K562 (cell line): ENCODE data around the gene FBXO10. TPM values are rescaled to one million over a fixed set of nuclear protein-coding genes. Genes with fewer than 3 reads are reported as not detected.

ENCODE experiments used
- ATAC-seq: fragments of 200-7000 bp; cut with Tn5 transposase; 3 replicates; pipeline ENCODE4 v1.9.1; 2020; ENCODE audit warnings: moderate library complexity
- BruUV-seq: library from RNA; stranded (reverse); fragments of 400-500 nt; replicated peaks from 2 replicates; lab custom pipeline; 2021; lab: Mats Ljungman, UMichigan
- CTCF ChIA-PET: fragments of 300-600 bp; formaldehyde crosslinking; extraction: SDS; loops from one replicate; lab custom pipeline; 2021; ENCODE audit warnings: low intra/inter-chr PET ratio; lab: Yijun Ruan, JAX
- POLR2A ChIA-PET: fragments of 300-600, 350-650 bp; sonication (Branson Sonifier 250); formaldehyde crosslinking; extraction: SDS; loops from one replicate; lab custom pipeline; 2021; ENCODE audit warnings: antibody characterized with exemption, inconsistent platforms; lab: Yijun Ruan, JAX
- DNase-seq, 4 experiments: peaks; one replicate each; pipeline versions ENCODE4 v3.0.0 to v3.0.0-alpha.2; 2011 to 2018; ENCODE audit warnings: low spot score in 3 of 4, mixed read lengths in 3 of 4; ENCODE audit errors: extremely low read depth in 1 of 4
- FAIRE-seq: peaks from 2 replicates; lab custom pipeline; 2011; peaks lifted over from hg19 to GRCh38; lab: Jason Lieb, UNC
- H2AFZ ChIP-seq: 2 replicates; pipeline ENCODE4 v1.6.0; 2011; ENCODE audit warnings: low read depth, low read length, control low read depth, inconsistent platforms
- H3K27ac ChIP-seq: fragments of 200-600 bp; 3 replicates; pipeline ENCODE4 v1.8.0; 2011; ENCODE audit warnings: low read depth, mild to moderate bottlenecking, control low read depth, inconsistent platforms, low read length, moderate library complexity, mixed read lengths; ENCODE audit errors: extremely low read depth
- H3K27me3 ChIP-seq, 2 experiments: fragments of 300-600 bp in 1 of 2; 2 replicates in 1 of 2; 3 replicates in 1 of 2; pipeline versions ENCODE4 v1.6.0 to v1.8.0; 2011; ENCODE audit warnings: inconsistent platforms in 2 of 2, low read length in 2 of 2, mild to moderate bottlenecking in 1 of 2, mixed read lengths in 1 of 2, moderate library complexity in 1 of 2; ENCODE audit not compliant: control insufficient read depth in 2 of 2, insufficient read depth in 2 of 2
- H3K36me3 ChIP-seq: fragments of 300-600 bp; 3 replicates; pipeline ENCODE4 v1.8.0; 2011; ENCODE audit warnings: mild to moderate bottlenecking, low read length, inconsistent platforms; ENCODE audit not compliant: control insufficient read depth, insufficient read depth
- H3K4me1 ChIP-seq, 2 experiments: fragments of 200-600 bp in 1 of 2; replicated peaks in 1 of 2; 2 replicates in 1 of 2; 3 replicates in 1 of 2; pipeline versions ENCODE4 v1.5.1 to v1.8.0; 2011; ENCODE audit warnings: inconsistent platforms in 2 of 2, low read length in 2 of 2, mild to moderate bottlenecking in 1 of 2, mixed read lengths in 1 of 2, moderate library complexity in 1 of 2; ENCODE audit not compliant: control insufficient read depth in 2 of 2, insufficient read depth in 2 of 2
- H3K4me2 ChIP-seq: 2 replicates; pipeline ENCODE4 v1.6.1; 2011; ENCODE audit warnings: low read length, control low read depth, inconsistent platforms, mixed read lengths; ENCODE audit not compliant: insufficient read depth
- H3K4me3 ChIP-seq: fragments of 200-600 bp; sonication (generic), shearing (Covaris generic); 2 replicates; pipeline ENCODE4 v1.5.1; 2016; ENCODE audit warnings: control low read depth, inconsistent platforms
- H3K79me2 ChIP-seq: fragments of 200-600 bp; 3 replicates; pipeline ENCODE4 v1.8.0; 2011; ENCODE audit warnings: low read length, inconsistent platforms; ENCODE audit not compliant: control insufficient read depth, insufficient read depth
- H3K9ac ChIP-seq, 2 experiments: 2 replicates each; pipeline versions ENCODE4 v1.6.0 to v1.6.1; 2011; ENCODE audit warnings: low read depth in 2 of 2, low read length in 2 of 2, control low read depth in 1 of 2, inconsistent platforms in 1 of 2, mild to moderate bottlenecking in 1 of 2, mixed read lengths in 1 of 2; ENCODE audit not compliant: insufficient read depth in 1 of 2
- H3K9me1 ChIP-seq: one replicate; pipeline ENCODE4 v1.6.0; 2011; ENCODE audit warnings: inconsistent platforms, mild to moderate bottlenecking, low read length, moderate library complexity; ENCODE audit not compliant: control insufficient read depth, insufficient read depth
- H3K9me3 ChIP-seq: replicated peaks from 2 replicates; pipeline ENCODE4 v1.5.1; 2011; ENCODE audit warnings: low read depth, low read length, inconsistent platforms; ENCODE audit not compliant: control insufficient read depth, insufficient read depth
- H4K20me1 ChIP-seq: replicated peaks from 2 replicates; pipeline ENCODE4 v1.6.1; 2011; ENCODE audit warnings: low read length, inconsistent platforms, mixed read lengths; ENCODE audit not compliant: control insufficient read depth, insufficient read depth
- ATF7 ChIP-seq: fragments of 450-650 bp; IDR thresholded peaks from 2 replicates; pipeline ENCODE4 v1.7.1; 2014; ENCODE audit warnings: mild to moderate bottlenecking, moderate library complexity
- CTBP1 ChIP-seq: fragments of 450-650 bp; IDR thresholded peaks from 2 replicates; pipeline ENCODE4 v1.6.1; 2016; ENCODE audit warnings: borderline replicate concordance
- HDAC2 ChIP-seq: fragments of 450-650 bp; IDR thresholded peaks from 2 replicates; pipeline ENCODE4 v1.6.1; 2016; ENCODE audit warnings: mild to moderate bottlenecking
- HLTF ChIP-seq: fragments of 450-650 bp; IDR thresholded peaks from 2 replicates; pipeline ENCODE4 v1.6.1; 2016
- MTF1 ChIP-seq: fragments of 250-450 bp; sonication (Bioruptor Pico); IDR thresholded peaks from 2 replicates; pipeline ENCODE4 v1.9.0; 2021; ENCODE audit warnings: moderate library complexity, mild to moderate bottlenecking, inconsistent platforms, borderline replicate concordance
- NONO ChIP-seq, 2 experiments: fragments of 200-400 bp in 1 of 2; fragments of 450-650 bp in 1 of 2; formaldehyde crosslinking in 1 of 2; IDR thresholded peaks; 2 replicates each; pipeline ENCODE4 v1.6.1; 2017; ENCODE audit warnings: low read depth in 2 of 2, mild to moderate bottlenecking in 2 of 2, moderate library complexity in 2 of 2, low read length in 1 of 2
- PHF8 ChIP-seq: fragments of 200-600 bp; sonication (generic); IDR thresholded peaks from 2 replicates; pipeline ENCODE4 v1.6.1; 2012; ENCODE audit warnings: mixed run types, mild to moderate bottlenecking, inconsistent platforms, low read length, moderate library complexity, borderline replicate concordance
- POLR3G ChIP-seq: IDR thresholded peaks from 2 replicates; pipeline ENCODE4 v1.6.1; 2011; ENCODE audit not compliant: insufficient read length, insufficient replicate concordance; ENCODE audit errors: extremely low read depth
- ZNF134 ChIP-seq: fragments of 250-450 bp; sonication (Bioruptor Pico); conservative IDR thresholded peaks from 2 replicates; pipeline ENCODE4 v1.4.0; 2020
- WGBS: fragments of 100-300 bp; shearing (Covaris generic); methylation state at CpG from one replicate; pipeline ENCODE4 v1.1.6; 2016; ENCODE audit warnings: low coverage, mixed read lengths; ENCODE audit not compliant: insufficient coverage; ENCODE audit errors: missing lambda C conversion rate; 5-methylcytosine and 5-hydroxymethylcytosine counted together
- in situ Hi-C: fragments of 300-500 bp; cut with MboI; formaldehyde crosslinking; loops from 4 replicates; pipeline ENCODE4 v1.15.0; 2018; ENCODE audit warnings: inconsistent platforms, mixed read lengths
- intact Hi-C: fragments of 100-400 bp; cut with micrococcal nuclease; formaldehyde crosslinking; loops from 2 replicates; pipeline ENCODE4 v1.14.2; 2022
- polyA plus RNA-seq, 8 experiments: library from polyadenylated mRNA; depleted of rRNA in 4 of 8; stranded (reverse) in 5 of 8; unstranded in 3 of 8; fragments of >200 nt; fragmentation: Nextera tagmentation in 2 of 8; fragmentation: Illumina TruSeq in 1 of 8; extraction: Ambion mirVana in 2 of 8; extraction: Trizol in 1 of 8; gene quantifications; 2 replicates each; pipeline versions ENCODE4 v1.2.1 to v1.2.3, GENCODE V29; 2011 to 2014; ENCODE audit warnings: inconsistent platforms in 1 of 8, missing spikeins in 1 of 8
- total RNA-seq, 7 experiments: library from RNA; depleted of rRNA in 6 of 7; stranded (reverse); fragments of >200 nt in 6 of 7; fragmentation: Illumina TruSeq in 2 of 7; extraction: Trizol in 2 of 7; gene quantifications; 2 replicates each; pipeline versions ENCODE4 v1.2.1 to v1.2.3, GENCODE V29; 2011 to 2021; ENCODE audit warnings: low replicate concordance in 1 of 7
- TF ChIP-seq, protein P1 (sequence below): sonication (generic); formaldehyde crosslinking; IDR thresholded peaks from 2 replicates; pipeline ENCODE4 v1.8.1; 2023; ENCODE audit warnings: mild to moderate bottlenecking, missing genetic modification reagents
- TF ChIP-seq, protein P2 (sequence below): conservative IDR thresholded peaks from 2 replicates; pipeline ENCODE4 v1.6.1; 2011; ENCODE audit warnings: low read depth, mild to moderate bottlenecking, low read length; ENCODE audit not compliant: control insufficient read depth
- TF ChIP-seq, protein P3 (sequence below): sonication (generic); formaldehyde crosslinking; IDR thresholded peaks from 2 replicates; pipeline ENCODE4 v1.8.1; 2023; ENCODE audit warnings: missing genetic modification reagents, mild to moderate bottlenecking, borderline replicate concordance

FBXO10 gene
- total and polyA plus RNA-seq, 9 of the 15 experiments (the other 6 are each of a cell fraction or from before 2014, with no cell fraction given), result 0.84 to 9.9 (median 6.0) TPM

DNA sequence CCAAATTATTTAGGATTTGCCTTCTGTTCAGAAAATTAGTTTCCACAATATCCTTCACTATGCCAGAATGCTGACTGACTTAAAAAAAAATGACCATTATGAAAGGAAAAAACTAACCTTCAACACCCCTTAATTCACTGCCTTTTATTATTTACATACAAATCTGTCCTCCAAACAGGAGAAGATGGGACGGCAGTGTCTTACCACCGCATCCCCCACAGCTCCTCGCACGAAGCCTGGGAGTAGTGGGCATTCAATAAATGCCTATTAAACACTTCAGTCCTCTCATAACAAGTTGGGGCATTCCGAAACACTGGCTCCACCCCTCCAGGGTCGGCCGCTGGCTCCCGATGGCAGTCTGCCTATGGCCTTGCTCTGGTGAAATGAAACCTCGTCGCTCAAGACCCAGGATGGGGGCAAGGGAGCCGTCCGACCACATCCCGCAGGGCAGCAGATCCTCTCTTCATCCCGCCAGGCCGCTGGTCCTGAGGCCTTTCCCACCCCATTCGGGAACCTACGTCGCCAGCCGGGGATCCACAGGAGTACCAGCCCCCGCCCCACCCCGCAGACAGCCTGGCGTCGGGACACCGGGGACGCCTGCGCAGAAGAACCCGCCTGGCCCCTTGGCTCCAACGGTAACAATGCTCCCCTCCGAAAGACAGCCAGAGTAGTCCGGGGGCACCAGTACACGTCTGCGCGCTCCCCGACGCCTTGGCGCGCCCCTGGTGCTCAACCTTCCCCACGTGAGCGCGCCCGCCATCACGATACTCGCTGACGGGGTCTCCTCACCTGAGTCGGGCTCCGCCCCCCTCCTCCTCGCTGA, 111.5 kb downstream of the FBXO10 start:
- Histone ChIP-seq H3K4me3 (peak overlapping the region; percentile 65), H3K79me2 (peaks cover 52% of the 10 kb centered on the region), H3K4me2 (peak overlapping the region; percentile 91), H3K9me3 (no peaks in the 10 kb centered on the region), H3K27me3 (no peaks in the 10 kb centered on the region), H2AFZ (peak overlapping the region; percentile 93), H3K27ac (peak overlapping the region; percentile 95), H4K20me1 (no peaks in the 10 kb centered on the region), H3K9me1 (no peaks in the 10 kb centered on the region), H3K36me3 (peaks cover 10% of the 10 kb centered on the region; the same call in 1 of the 3 replicates), H3K9ac (peak overlapping the region; percentile 89 to 99), H3K4me1 (peaks cover 16 to 28% of the 10 kb centered on the region in 2 experiments)
- POLR2A ChIA-PET, result interaction anchor here (0.5 to 6.0 kb wide), 10 partner anchors 12 to 733 kb away, joined by 3 to 65 read pairs (median 3); no protein-coding TSS in a partner anchor
- TSS peak; percentile 52 for BruUV-seq
- peak in 2 of 4 experiments; percentile 67 to 75 for DNase-seq
- peak; percentile 62 for ATAC-seq
- in situ Hi-C loops (no loop called here), intact Hi-C loops (loop anchor here (1.0 kb wide), 1 partner anchor 126 kb away; no protein-coding TSS in a partner anchor)
- WGBS, result under 1% methylated on average over 40 of the region's 47 CpGs
- CTCF ChIA-PET, result interaction anchor here (0.6 kb wide), 1 partner anchor 9 kb away, joined by 6 read pairs; no protein-coding TSS in a partner anchor
- no peak for FAIRE-seq
- TF ChIP-seq, protein P1, sequence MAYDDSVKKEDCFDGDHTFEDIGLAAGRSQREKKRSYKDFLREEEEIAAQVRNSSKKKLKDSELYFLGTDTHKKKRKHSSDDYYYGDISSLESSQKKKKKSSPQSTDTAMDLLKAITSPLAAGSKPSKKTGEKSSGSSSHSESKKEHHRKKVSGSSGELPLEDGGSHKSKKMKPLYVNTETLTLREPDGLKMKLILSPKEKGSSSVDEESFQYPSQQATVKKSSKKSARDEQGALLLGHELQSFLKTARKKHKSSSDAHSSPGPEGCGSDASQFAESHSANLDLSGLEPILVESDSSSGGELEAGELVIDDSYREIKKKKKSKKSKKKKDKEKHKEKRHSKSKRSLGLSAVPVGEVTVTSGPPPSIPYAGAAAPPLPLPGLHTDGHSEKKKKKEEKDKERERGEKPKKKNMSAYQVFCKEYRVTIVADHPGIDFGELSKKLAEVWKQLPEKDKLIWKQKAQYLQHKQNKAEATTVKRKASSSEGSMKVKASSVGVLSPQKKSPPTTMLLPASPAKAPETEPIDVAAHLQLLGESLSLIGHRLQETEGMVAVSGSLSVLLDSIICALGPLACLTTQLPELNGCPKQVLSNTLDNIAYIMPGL (CRISPR knock-in tag), result peak; percentile 84; the same call in 1 of the 2 replicates
- TF ChIP-seq HDAC2 (0 out of 2 replicates have a peak, but pooled peaks have one; percentile 15), NONO (IDR thresholded peaks at IDR 0.05; ENCODE audit: low read depth in 2 of 2, low read length in 1 of 2) (no peak), MTF1 (no peak), POLR3G (no peak), ZNF134 (no peak), HLTF (no peak), ATF7 (peak; percentile 11; the same call in 1 of the 2 replicates), CTBP1 (peak; percentile 59; the same call in 1 of the 2 replicates), PHF8 (peak; percentile 82; the same call in 1 of the 2 replicates)
- TF ChIP-seq, protein P2, sequence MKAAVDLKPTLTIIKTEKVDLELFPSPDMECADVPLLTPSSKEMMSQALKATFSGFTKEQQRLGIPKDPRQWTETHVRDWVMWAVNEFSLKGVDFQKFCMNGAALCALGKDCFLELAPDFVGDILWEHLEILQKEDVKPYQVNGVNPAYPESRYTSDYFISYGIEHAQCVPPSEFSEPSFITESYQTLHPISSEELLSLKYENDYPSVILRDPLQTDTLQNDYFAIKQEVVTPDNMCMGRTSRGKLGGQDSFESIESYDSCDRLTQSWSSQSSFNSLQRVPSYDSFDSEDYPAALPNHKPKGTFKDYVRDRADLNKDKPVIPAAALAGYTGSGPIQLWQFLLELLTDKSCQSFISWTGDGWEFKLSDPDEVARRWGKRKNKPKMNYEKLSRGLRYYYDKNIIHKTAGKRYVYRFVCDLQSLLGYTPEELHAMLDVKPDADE, result peak; percentile 22; the same call in 1 of the 2 replicates
- TF ChIP-seq, protein P3, sequence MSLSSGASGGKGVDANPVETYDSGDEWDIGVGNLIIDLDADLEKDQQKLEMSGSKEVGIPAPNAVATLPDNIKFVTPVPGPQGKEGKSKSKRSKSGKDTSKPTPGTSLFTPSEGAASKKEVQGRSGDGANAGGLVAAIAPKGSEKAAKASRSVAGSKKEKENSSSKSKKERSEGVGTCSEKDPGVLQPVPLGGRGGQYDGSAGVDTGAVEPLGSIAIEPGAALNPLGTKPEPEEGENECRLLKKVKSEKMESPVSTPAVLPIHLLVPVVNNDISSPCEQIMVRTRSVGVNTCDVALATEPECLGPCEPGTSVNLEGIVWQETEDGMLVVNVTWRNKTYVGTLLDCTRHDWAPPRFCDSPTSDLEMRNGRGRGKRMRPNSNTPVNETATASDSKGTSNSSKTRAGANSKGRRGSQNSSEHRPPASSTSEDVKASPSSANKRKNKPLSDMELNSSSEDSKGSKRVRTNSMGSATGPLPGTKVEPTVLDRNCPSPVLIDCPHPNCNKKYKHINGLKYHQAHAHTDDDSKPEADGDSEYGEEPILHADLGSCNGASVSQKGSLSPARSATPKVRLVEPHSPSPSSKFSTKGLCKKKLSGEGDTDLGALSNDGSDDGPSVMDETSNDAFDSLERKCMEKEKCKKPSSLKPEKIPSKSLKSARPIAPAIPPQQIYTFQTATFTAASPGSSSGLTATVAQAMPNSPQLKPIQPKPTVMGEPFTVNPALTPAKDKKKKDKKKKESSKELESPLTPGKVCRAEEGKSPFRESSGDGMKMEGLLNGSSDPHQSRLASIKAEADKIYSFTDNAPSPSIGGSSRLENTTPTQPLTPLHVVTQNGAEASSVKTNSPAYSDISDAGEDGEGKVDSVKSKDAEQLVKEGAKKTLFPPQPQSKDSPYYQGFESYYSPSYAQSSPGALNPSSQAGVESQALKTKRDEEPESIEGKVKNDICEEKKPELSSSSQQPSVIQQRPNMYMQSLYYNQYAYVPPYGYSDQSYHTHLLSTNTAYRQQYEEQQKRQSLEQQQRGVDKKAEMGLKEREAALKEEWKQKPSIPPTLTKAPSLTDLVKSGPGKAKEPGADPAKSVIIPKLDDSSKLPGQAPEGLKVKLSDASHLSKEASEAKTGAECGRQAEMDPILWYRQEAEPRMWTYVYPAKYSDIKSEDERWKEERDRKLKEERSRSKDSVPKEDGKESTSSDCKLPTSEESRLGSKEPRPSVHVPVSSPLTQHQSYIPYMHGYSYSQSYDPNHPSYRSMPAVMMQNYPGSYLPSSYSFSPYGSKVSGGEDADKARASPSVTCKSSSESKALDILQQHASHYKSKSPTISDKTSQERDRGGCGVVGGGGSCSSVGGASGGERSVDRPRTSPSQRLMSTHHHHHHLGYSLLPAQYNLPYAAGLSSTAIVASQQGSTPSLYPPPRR (CRISPR knock-in tag), result no peak
